NCI-H187 (cell line): ENCODE measurements around the gene PAK5.

Source experiments
- DNase-seq, 2 experiments: peaks; one replicate each; lab custom pipeline; 2025; lab: John Stamatoyannopoulos, UW

PAK5 gene

GRCh38 chr20:9789131-9789530, 49.7 kb downstream of the PAK5 start:
- DNase-seq = no peak

- DNase-seq = no peak
These were observed 63.7 kb downstream of the PAK5 start for GRCh38 chr20:9775176-9775575.

DNA sequence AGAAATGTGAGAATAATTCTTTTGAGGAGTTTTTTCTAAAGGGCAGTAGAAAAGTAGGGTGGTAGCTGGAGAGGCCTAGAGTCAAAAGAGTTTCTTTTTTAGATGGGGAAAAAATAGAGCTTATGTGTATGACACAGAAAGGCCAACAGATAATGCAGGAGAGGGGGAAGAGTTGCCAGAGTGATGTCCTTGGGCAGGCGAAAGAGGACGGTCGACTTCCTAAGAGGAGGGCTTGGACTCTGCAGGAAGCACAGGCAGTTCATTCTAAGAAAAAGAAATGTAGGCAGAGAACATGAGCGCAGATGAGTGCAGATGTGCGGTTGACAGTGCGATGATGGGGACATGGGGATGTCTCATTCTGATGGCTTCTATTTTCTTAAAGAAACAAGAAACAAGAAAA, 68.9 kb downstream of the PAK5 start:
- no peak for DNase-seq

DNA sequence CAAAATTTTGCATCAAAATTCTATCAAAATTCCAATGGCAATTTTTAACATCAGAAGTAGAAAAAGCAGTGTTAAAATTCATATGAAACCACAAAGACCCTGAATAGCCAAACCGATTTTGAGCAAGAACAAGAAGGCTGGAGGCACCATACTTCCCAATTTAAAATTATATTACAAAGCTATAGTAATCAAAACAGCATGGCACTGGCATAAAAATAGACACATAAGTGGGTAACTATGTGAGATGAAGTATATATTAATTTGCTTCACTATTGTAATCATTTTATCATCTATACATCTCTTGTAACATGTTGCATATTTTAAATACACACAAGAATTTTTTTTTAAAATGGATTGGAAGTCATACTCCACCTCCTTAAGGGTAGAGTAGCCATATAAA, 77.4 kb downstream of the PAK5 start:
- no peak for DNase-seq

- no peak for DNase-seq
These were observed 79.5 kb downstream of the PAK5 start for GRCh38 chr20:9759392-9759791.

DNA sequence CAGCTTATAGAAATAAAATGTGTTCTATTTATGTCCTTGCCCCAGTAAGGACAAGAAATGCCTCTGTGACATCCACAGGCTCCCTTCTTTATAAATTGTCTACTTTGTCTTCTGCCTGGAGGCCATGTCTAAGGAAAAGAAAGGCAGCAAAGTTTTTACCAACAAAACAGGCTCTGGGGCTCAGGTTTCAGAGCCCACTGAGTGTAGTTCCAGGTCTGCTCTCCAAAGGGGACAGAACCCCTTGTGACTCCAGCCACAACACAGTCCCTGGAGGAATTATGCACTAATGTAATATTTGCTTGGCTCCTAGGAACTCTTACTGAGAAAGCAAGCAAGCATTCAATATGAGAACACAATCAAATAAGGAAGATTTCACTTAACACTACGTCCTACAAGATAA, 80.1 kb downstream of the PAK5 start:
- no peak for DNase-seq

DNA sequence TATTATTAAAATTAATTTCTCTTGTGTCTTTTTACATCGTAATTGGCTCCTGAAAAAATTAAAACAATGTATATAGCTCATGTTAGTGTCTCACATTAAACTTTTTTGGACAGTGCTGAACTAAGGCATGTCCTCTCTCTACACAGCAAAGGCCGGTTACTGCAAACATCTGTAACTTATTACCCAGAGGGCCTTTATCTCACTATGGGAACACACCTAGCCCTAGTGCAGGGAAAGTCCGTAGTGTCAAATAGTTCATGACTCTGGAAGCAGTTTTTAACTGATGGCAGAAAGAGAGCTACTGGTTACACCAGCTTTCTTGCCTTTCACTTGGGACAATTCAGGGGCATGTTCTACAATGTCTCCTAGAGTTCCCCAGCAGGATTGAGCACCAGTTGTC, 82.2 kb downstream of the PAK5 start:
- DNase-seq = no peak

DNA sequence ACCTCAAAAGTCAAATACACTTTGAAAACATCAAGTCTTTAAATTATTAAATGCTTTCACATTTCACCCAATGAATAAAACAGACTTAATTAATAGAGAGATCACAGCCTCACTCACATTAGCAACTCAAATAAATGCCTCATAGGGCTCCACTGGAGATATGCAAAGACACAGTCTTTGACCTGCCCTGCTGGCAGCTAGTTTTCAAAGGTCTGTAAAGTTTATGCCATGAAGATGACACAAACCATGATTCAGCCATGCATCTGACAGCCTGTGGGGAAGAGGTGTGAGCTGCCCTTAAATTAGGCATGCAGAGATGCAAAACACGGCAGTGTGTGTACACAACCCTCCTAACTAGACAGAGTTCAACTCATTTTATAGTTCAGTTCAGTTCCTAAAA, 83.6 kb downstream of the PAK5 start:
- no peak for DNase-seq

DNA sequence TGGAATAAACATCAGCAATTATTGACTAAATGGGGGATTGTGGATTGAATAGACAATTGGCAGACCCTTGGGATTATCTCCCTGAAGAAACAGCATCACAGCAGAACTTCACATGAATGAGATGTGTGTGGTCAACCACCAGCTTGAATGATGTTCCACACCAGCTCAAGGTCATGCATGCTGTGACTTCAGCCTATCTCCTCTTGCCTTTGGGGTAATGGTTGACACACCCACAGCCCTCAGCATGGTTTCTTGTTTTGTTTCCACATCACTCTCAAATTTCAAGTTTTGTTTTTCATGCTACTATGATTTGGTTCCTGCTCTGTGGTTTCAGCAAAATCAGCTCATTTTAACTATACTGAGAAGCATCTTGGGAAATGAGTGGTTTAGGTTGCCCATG, 94.3 kb downstream of the PAK5 start:
- DNase-seq = no peak

DNA sequence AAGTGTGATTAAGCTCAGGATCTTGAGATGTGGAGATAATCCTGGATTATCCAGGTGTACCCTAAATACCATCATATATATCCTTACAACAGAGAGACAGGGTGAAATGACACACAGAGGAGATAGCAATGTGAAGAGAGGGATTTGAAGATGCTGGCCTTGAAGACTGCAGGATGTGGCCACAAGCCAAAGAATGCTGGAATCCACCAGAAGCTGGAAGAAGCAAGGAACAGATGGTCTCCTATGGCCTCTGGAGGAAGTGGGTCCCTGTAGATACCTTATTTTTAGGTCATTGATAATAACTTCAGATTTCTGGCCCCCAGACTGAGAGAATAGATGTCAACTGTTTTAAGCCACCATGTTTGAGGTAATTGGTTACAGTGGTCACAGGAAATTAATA, 95.0 kb downstream of the PAK5 start:
- DNase-seq = no peak

- no peak for DNase-seq
These were observed 96.1 kb downstream of the PAK5 start for GRCh38 chr20:9742821-9743220.

- no peak for DNase-seq
These were observed 96.9 kb downstream of the PAK5 start for GRCh38 chr20:9741996-9742395.

GRCh38 chr20:9740486-9740885, 98.4 kb downstream of the PAK5 start:
- DNase-seq = no peak

GRCh38 chr20:9739991-9740390, 98.9 kb downstream of the PAK5 start:
- DNase-seq = no peak

DNA sequence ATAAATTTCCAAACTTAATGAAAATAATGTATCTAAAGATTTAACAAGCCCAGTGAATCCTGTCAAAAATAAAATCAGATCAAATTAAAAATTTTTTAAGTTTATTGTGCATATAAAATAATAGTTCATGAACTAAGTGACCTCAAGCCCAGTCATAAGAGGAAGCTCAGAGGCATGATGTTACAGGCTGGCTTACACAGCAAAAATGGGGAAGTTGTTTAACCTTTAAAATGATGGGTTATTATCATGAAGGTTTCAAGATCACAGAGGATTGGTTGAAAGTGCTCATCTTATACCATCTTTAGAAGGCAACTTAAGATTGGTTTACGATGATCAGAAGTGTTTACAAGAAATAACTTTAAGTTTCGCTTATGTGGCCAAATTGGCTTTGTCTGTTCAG, 102.5 kb downstream of the PAK5 start:
- DNase-seq = no peak

DNA sequence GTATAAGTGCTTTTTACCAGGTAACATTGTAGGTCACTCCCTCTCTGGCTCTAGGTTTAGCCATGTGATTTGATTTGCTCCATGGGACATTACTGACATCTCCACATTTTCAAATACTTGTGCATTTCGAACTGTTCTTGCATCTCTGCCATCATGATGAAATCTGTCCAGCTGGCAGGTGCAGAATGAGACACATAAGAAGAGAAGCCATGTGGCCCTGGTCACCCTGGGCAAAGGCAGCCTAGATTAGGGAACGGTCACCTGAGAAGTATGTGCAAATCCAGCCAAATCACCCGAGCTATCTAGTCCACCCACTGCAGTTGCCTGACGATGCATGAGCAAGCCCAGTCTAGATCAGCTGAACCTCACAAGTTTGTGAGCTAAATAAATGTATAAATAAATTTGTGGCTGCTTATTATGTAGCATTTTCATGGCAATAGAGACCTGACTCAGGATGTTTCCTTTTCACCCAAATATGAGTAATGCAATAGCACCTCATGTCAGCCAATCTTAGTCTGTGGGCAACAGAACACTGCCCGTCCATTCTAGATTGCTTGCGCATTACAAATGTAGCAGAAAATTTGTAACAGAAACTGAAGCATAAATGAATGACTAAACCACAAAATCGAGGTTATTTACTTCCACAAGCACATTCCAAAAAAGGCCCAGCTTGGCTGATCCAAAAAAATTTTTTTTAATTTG, 115.2 kb downstream of the PAK5 start:
- DNase-seq = no peak

DNA sequence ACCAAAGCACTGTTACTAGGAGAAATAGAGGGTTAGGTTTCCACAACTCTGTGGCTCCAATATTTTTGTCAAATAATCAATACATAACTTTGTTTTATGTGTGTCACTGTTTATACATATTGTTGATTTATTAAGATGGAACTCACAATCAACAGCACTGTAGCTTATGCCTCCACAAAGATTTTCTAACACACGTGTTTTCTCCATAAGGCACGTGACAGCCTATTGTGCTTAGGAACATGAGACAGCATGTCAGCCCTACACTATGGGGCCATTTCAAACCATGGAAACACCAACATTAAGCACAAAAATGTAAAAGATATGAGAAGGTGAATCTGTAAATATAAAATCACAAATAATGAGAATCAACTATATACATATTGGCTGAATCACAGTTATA, 127.0 kb downstream of the PAK5 start:
- DNase-seq = no peak

- DNase-seq = no peak
These were observed 128.2 kb downstream of the PAK5 start for GRCh38 chr20:9710685-9711084.

DNA sequence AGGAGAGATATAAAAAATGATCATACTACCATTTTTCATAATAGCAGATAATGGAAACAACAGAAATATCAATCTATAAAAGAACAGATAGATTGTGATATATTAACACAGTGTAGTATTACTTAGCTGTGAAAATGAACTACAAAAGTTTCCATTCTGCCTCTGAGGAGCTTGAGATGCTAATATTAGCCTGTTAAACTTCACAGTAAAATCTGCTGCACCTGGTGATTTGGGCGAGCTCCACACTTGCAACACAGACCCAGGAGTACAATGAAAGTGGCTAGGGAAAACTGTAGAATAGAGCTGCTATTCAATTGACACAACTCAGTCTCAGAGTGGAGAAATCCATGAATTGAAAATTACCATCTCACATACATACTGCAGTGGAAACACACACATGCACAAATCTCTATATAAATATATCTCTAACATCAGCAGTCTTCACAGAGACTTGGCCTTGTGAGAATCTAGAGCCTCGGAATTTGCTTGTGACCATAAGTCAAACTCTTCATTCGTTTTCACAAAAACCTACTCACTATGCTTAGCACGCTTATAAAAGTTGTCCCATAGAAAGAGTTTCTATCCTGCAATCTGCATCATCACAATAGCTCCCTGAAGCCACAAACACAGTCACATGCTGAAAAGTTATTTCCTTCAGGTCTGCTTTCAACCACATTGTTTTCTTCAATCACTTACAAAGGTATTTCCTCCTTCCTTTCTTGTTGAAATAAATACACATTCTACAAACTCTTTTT, 133.0 kb downstream of the PAK5 start:
- DNase-seq = no peak

DNA sequence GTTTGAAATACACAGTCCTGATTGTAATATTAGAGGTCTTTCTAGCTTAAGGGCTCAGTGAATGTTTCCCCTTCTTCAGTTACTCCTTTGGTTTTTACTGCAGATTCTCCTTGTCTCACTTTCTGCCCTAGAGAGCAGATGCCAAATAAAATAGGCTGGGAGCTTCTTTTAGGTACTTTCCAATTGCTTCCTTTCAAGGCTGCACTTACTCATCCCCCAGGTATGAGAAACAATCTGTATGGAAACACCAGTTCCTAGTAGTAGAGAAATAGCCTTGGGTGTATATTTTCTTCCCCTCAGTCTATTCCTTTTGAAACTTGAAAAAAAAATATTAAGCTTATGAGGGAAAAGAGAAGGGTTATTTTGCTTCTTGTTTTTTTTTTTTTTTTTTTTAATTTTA, 139.7 kb downstream of the PAK5 start:
- no peak for DNase-seq

DNA sequence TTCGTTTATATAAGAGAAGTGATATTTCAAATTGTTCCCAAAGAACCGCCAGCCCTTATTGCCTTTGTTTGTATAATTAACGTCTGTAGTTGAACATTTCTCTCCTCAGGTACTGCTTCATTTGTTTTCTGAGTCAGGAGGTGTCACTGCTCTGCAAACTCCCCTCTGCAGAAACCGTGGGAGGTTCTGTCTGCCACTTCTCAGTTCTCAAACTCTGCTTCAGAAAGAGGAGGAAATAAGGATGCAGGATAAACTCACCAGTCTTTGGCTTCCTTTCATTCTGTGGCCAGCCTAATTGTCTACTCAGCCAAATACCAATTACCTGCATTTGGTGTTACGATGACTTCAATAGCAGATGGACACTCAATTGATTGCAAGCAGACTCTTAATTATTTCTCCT, 149.8 kb downstream of the PAK5 start:
- no peak for DNase-seq

- DNase-seq = no peak
These were observed 152.0 kb downstream of the PAK5 start for GRCh38 chr20:9686866-9687265.

DNA sequence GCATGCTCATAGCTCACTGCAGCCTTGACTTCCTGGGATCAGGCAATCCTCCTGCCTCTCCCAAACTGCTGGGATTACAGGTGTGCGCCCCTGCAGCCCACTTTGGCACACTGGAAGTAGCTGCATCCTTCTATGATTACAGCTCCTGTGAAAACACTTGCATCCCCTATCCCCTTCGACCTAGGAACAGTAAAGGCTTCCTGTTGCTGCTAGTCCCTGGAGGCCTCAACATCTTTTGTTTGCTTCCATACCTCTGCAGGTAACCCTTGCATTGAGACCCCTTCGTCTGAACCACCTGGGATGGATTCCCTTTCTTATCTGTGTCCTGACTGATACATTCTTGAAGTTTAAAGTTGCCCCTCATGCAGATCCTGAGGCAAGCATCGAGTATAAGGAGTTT, 152.4 kb downstream of the PAK5 start:
- no peak for DNase-seq

DNA sequence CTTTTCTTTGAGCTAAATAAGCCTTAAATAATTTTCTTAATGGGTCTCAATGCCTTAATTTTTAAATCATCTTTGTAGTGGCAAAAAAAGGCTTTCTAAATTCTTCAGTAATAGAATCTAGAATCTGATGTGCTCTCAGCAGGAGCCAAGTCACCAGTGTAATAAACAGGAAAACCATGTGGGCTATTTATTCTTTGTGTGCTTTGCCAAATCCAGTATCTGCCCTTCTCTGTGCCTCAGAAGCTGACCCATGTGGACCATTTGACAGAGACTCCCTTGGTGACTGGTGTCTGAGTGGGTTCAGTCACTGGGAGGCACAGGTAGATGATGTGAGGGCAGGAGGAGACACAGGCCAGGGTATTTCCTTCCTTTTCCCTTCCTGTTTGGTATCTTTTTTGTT, 152.9 kb downstream of the PAK5 start:
- no peak for DNase-seq
